Endothelial cell of umbilical vein (primary cell): Measurements from ENCODE around the gene LGALS4. TPM values are rescaled to one million over a fixed set of nuclear protein-coding genes. Genes with fewer than 3 reads are reported as not detected.

Experiments
- BruUV-seq: library from RNA; stranded (reverse); fragments of 400-500 nt; replicated peaks from 2 replicates; lab custom pipeline; 2021; lab: Mats Ljungman, UMichigan
- CTCF ChIA-PET: fragments of 300-600, 350-600 bp; sonication (Branson Sonifier 250); formaldehyde crosslinking; loops from one replicate; lab custom pipeline; 2021; ENCODE audit warnings: antibody characterized with exemption, inconsistent platforms; lab: Charles Lee
- POLR2A ChIA-PET: fragments of 300-600, 350-600 bp; sonication (Branson Sonifier 250); formaldehyde crosslinking; loops from one replicate; lab custom pipeline; 2021; ENCODE audit warnings: antibody characterized with exemption, inconsistent platforms; lab: Charles Lee
- DNase-seq: peaks from one replicate; pipeline ENCODE4 v3.0.0-alpha.2; 2011; ENCODE audit warnings: low read depth, low spot score
- FAIRE-seq: peaks from 2 replicates; lab custom pipeline; 2011; peaks lifted over from hg19 to GRCh38; lab: Jason Lieb, UNC
- H2AFZ ChIP-seq: 2 replicates; pipeline ENCODE4 v1.6.0; 2012; ENCODE audit warnings: low read depth, low read length, control low read depth, inconsistent platforms
- H3K27ac ChIP-seq: 2 replicates; pipeline ENCODE4 v1.5.1; 2011; ENCODE audit warnings: low read depth, mild to moderate bottlenecking, control low read depth, low read length, moderate library complexity; ENCODE audit not compliant: insufficient read depth
- H3K27me3 ChIP-seq, 2 experiments: 2 replicates each; pipeline versions ENCODE4 v1.6.0 to v1.6.1; 2011; ENCODE audit warnings: low read length in 2 of 2, mixed read lengths in 1 of 2; ENCODE audit not compliant: control insufficient read depth in 2 of 2, insufficient read depth in 2 of 2
- H3K36me3 ChIP-seq, 2 experiments: 2 replicates in 1 of 2; 3 replicates in 1 of 2; pipeline ENCODE4 v1.5.1; 2011; ENCODE audit warnings: low read length in 2 of 2, mild to moderate bottlenecking in 1 of 2, moderate library complexity in 1 of 2; ENCODE audit not compliant: control insufficient read depth in 2 of 2, insufficient read depth in 2 of 2; ENCODE audit errors: extremely low read depth in 1 of 2
- H3K4me1 ChIP-seq: 3 replicates; pipeline ENCODE4 v1.5.1; 2011; ENCODE audit warnings: mild to moderate bottlenecking, low read length; ENCODE audit not compliant: control insufficient read depth, insufficient read depth; ENCODE audit errors: extremely low read depth
- H3K4me2 ChIP-seq: 2 replicates; pipeline ENCODE4 v1.6.1; 2011; ENCODE audit warnings: low read length, control low read depth, mixed read lengths; ENCODE audit not compliant: insufficient read depth
- H3K4me3 ChIP-seq, 3 experiments: fragments of 200-600 bp in 1 of 3; sonication (generic), shearing (Covaris generic) in 1 of 3; replicated peaks in 1 of 3; 2 replicates each; pipeline ENCODE4 v1.5.1; 2011 to 2016; ENCODE audit warnings: control low read depth in 3 of 3, low read length in 3 of 3, mild to moderate bottlenecking in 2 of 3, inconsistent platforms in 1 of 3, low read depth in 1 of 3, moderate library complexity in 1 of 3; ENCODE audit not compliant: insufficient read depth in 1 of 3
- H3K79me2 ChIP-seq: 2 replicates; pipeline ENCODE4 v1.6.0; 2012; ENCODE audit warnings: low read length, inconsistent platforms; ENCODE audit not compliant: control insufficient read depth, insufficient read depth
- H3K9ac ChIP-seq: replicated peaks from 2 replicates; pipeline ENCODE3; 2011; ENCODE audit warnings: low read length, control low read depth; ENCODE audit not compliant: insufficient read depth; ENCODE audit errors: extremely low read depth
- H3K9me1 ChIP-seq: replicated peaks from 3 replicates; pipeline ENCODE4 v1.6.0; 2011; ENCODE audit warnings: mild to moderate bottlenecking, low read length; ENCODE audit not compliant: control insufficient read depth, insufficient read depth; ENCODE audit errors: extremely low read depth
- H3K9me3 ChIP-seq: replicated peaks from 2 replicates; pipeline ENCODE4 v1.5.1; 2012; ENCODE audit warnings: low read length, inconsistent platforms; ENCODE audit not compliant: control insufficient read depth, insufficient read depth
- H4K20me1 ChIP-seq: replicated peaks from 2 replicates; pipeline ENCODE3; 2011; ENCODE audit warnings: mild to moderate bottlenecking, low read length; ENCODE audit not compliant: control insufficient read depth, insufficient read depth; ENCODE audit errors: extremely low read depth
- CTCF ChIP-seq, 2 donors: IDR thresholded peaks; 1 replicate in 1 of 2; 2 replicates in 1 of 2; pipeline ENCODE4 v1.5.1; 2011; ENCODE audit warnings: low read length in 2 of 2, mild to moderate bottlenecking in 2 of 2, moderate library complexity in 2 of 2, control low read depth in 1 of 2, inconsistent platforms in 1 of 2, low read depth in 1 of 2; ENCODE audit not compliant: insufficient read depth in 1 of 2; ENCODE audit errors: extremely low read depth in 1 of 2
- GATA2 ChIP-seq: IDR thresholded peaks from 2 replicates; pipeline ENCODE4 v1.7.0; 2011; ENCODE audit warnings: low read depth, mild to moderate bottlenecking, moderate library complexity, mixed read lengths, low read length; ENCODE audit not compliant: insufficient read length, insufficient read depth
- JUN ChIP-seq: IDR thresholded peaks from 2 replicates; pipeline ENCODE4 v1.6.1; 2011; ENCODE audit warnings: borderline replicate concordance, low read depth; ENCODE audit not compliant: insufficient read length, insufficient read depth
- MAX ChIP-seq: IDR thresholded peaks from 2 replicates; pipeline ENCODE4 v1.6.1; 2011; ENCODE audit not compliant: insufficient read depth, insufficient read length
- MYC ChIP-seq: IDR thresholded peaks from one replicate; pipeline ENCODE4 v1.6.1; 2011; ENCODE audit warnings: mild to moderate bottlenecking, low read depth, low read length
- POLR2A ChIP-seq: IDR thresholded peaks from 2 replicates; pipeline ENCODE4 v1.6.1; 2012; ENCODE audit warnings: low read depth, mild to moderate bottlenecking, control low read depth, low read length
- POLR2AphosphoS5 ChIP-seq: IDR thresholded peaks from 2 replicates; pipeline ENCODE4 v1.6.1; 2012; ENCODE audit warnings: low read depth, mild to moderate bottlenecking, control low read depth, low read length, moderate library complexity; ENCODE audit not compliant: insufficient read depth
- dilution Hi-C: fragments of 300-500 bp; cut with MboI; formaldehyde crosslinking; loops from one replicate; pipeline ENCODE4 v1.15.0; 2019; ENCODE audit warnings: low sequenced_read_pairs; ENCODE audit not compliant: extremely low pct_ligation_motif_present
- intact Hi-C: fragments of 100-400 bp; cut with micrococcal nuclease; formaldehyde crosslinking; loops from one replicate; pipeline ENCODE4 v1.10.0; 2022
- polyA plus RNA-seq, 4 experiments: library from polyadenylated mRNA; depleted of rRNA in 3 of 4; stranded (reverse) in 3 of 4; unstranded in 1 of 4; fragments of >200 nt; gene quantifications; 2 replicates each; pipeline versions ENCODE4 v1.2.1 to v1.2.3, GENCODE V29; 2011 to 2012; ENCODE audit warnings: missing spikeins in 1 of 4
- total RNA-seq: library from RNA; stranded (reverse); gene quantifications from 2 replicates; pipeline ENCODE4 v1.2.3, GENCODE V29; 2021

LGALS4 gene
- total and polyA plus RNA-seq, 2 donors (not counting 3 experiments of a cell fraction or from before 2014, with no cell fraction given) = 0.19 TPM; not detected in 1

DNA sequence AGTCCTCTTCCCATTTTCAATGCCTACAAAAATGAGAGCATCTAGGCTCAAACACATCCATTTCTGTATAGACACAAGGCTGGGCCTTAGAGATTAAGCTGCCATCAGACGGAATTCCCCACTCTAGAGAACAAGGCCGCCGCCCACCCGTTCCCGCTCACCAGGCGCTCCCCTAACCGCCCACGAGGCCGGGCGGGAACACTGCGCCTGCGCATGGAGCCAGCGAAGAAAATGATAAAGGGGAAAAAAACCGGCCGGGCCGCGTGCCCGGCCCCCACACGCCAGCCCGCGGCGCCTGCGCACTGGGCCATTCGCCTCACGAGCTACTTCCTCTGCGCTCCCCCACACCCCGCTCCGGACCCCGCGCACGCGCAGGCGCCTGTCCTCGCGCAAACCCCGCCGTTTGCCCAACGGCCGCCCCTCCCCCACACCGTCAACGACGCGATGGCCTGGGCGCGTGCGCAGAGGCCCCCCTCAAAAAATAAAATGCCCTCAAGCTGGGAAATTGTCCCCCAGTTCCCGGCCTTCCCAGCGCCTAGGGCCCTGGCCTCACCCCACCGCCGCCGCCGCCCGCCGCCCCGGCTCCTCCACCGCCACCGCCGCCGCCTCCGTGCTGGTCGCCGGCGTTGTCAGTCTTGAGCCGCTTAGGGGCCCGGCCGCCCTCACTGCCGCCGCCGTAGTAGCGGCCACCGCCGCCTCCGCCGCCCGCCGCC, 36.6 kb upstream of the LGALS4 start:
- Histone ChIP-seq H3K27me3 (no peaks in the 10 kb centered on the region), H4K20me1 (no peaks in the 10 kb centered on the region), H3K4me1 (peaks cover 34% of the 10 kb centered on the region), H3K9me3 (no peaks in the 10 kb centered on the region), H2AFZ (no peak overlapping the region), H3K9me1 (no peaks in the 10 kb centered on the region), H3K4me2 (peak overlapping the region; percentile 80), H3K27ac (peak overlapping the region; percentile 86), H3K4me3 (peak overlapping the region; percentile 56 to 84 (median 58)), H3K79me2 (peaks cover 46% of the 10 kb centered on the region), H3K9ac (peak overlapping the region; percentile 94), H3K36me3 (peaks cover 18 to 26% of the 10 kb centered on the region in 2 experiments)
- no TSS peak for BruUV-seq
- peak; percentile 96 for DNase-seq
- dilution Hi-C loops = no loop called here
- peak; percentile 78 for FAIRE-seq
- TF ChIP-seq MAX = peak; percentile 82
- peak; percentile 88 for TF ChIP-seq POLR2AphosphoS5
- TF ChIP-seq POLR2A = no peak
- TF ChIP-seq CTCF (IDR thresholded peaks at IDR 0.05; ENCODE audit: extremely low read depth in 1 of 2, insufficient read depth in 1 of 2, low read depth in 1 of 2, low read length in 2 of 2) = no peak
- no peak for TF ChIP-seq GATA2
- peak; percentile 20 for TF ChIP-seq MYC
- TF ChIP-seq JUN = no peak
- CTCF ChIA-PET = interaction anchor here (0.6 to 1.4 kb wide), 11 partner anchors 15 to 215 kb away, joined by 3 to 9 read pairs (median 3); partner anchors contain the start of genes ECH1, MRPS12, NFKBIB and SARS2
- intact Hi-C loops = loop anchor here (2.0 kb wide), 1 partner anchor 81 kb away; no protein-coding TSS in a partner anchor
- POLR2A ChIA-PET = interaction anchor here (0.6 to 1.2 kb wide), 11 partner anchors 8 to 202 kb away, joined by 3 to 6 read pairs (median 3); partner anchors contain the start of genes ACTN4, ECH1, MRPS12 and SARS2
